ENCODE measurements around the gene ATP8B1.

- TF ChIP-seq CTCF (IDR thresholded peaks at IDR 0.05) (no peak), POLR2AphosphoS5 (IDR thresholded peaks at IDR 0.05) (peak; percentile 6)
These were observed 58.9 kb downstream of the ATP8B1 start for GRCh38 chr18:57744211-57744694.
